C4-2B (cell line): ENCODE data around the gene PHLDB2.

Experiments
- CTCF ChIP-seq: fragments of 450-650 bp; conservative IDR thresholded peaks from 2 replicates; pipeline ENCODE4 v1.5.1; 2017; ENCODE audit warnings: mild to moderate bottlenecking
- ZFX ChIP-seq: fragments of 450-650 bp; IDR thresholded peaks from 2 replicates; pipeline ENCODE4 v1.6.1; 2017

DNA sequence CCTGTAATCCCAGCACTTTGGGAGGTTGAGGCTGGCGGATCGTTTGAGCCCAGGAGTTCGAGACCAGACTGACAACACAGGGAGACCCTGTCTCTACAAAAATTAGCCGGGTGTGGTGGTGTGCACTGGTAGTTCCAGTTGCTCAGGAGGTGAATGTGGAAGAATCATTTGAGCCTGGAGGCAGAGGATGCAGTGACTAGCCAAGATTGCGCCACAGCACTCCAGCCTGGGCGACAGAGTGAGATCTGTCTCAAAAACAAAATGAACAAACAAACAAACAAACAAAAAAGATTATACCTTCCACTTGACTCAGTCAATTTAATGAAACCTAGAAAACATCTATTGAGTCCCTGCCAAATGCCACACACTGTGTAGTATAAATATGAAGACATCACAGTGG, 30.5 kb upstream of the PHLDB2 start:
- TF ChIP-seq CTCF (no peak), ZFX (no peak)
